Lower leg skin (tissue), 3 donors: ENCODE results near the gene USP3.

Experiments used
- CTCF ChIP-seq, 3 donors: fragments of 450-650 bp; IDR thresholded peaks; one replicate each; pipeline ENCODE4 v1.5.1; 2016; ENCODE audit warnings: antibody characterized with exemption in 3 of 3, mild to moderate bottlenecking in 3 of 3, moderate library complexity in 2 of 3
- POLR2A ChIP-seq, 2 donors: fragments of 450-650 bp; IDR thresholded peaks; one replicate each; pipeline ENCODE4 v1.6.1; 2016 to 2017; ENCODE audit warnings: antibody characterized with exemption in 2 of 2, mild to moderate bottlenecking in 1 of 2, moderate library complexity in 1 of 2

GRCh38 chr15:63489352-63489751 lies 15.0 kb upstream of the USP3 start:
- no peak for TF ChIP-seq CTCF (IDR thresholded peaks at IDR 0.05)
- TF ChIP-seq POLR2A (IDR thresholded peaks at IDR 0.05), result no peak
